Prostate gland (tissue), 2 donors: ENCODE results near the gene UPK1B.
"Not testable (repeated sequence)": the region's sequence is repeated elsewhere in the genome, so short reads cannot be mapped to it uniquely, and the experiment has no call there.

ENCODE experiments used
- CTCF ChIP-seq, 4 experiments: fragments of 200-600 bp in 2 of 4; fragments of 450-650 bp in 2 of 4; sonication (generic) in 2 of 4; IDR thresholded peaks; 1 replicate in 3 of 4; 2 replicates in 1 of 4; pipeline ENCODE4 v1.5.1; 2016 to 2019; ENCODE audit warnings: antibody characterized with exemption in 4 of 4, mild to moderate bottlenecking in 2 of 4, moderate library complexity in 2 of 4
- POLR2A ChIP-seq: fragments of 450-650 bp; IDR thresholded peaks from one replicate; pipeline ENCODE4 v1.6.1; 2016; ENCODE audit warnings: antibody characterized with exemption, mild to moderate bottlenecking
- POLR2AphosphoS5 ChIP-seq: sonication (generic); formaldehyde crosslinking; IDR thresholded peaks from one replicate; pipeline ENCODE4 v1.6.1; 2017; ENCODE audit warnings: antibody characterized with exemption

- not testable (repeated sequence) for TF ChIP-seq CTCF (IDR thresholded peaks at IDR 0.05); POLR2A; POLR2AphosphoS5
Observed at GRCh38 chr3:119132291-119132690, 41.1 kb upstream of the UPK1B start.
